ENCODE data around the gene TMCO4. TPM values are rescaled to one million over a fixed set of nuclear protein-coding genes. Genes with fewer than 3 reads are reported as not detected.

Gene TMCO4
- total RNA-seq, 1 donor from 2014 or later: 24.3 TPM

DNA sequence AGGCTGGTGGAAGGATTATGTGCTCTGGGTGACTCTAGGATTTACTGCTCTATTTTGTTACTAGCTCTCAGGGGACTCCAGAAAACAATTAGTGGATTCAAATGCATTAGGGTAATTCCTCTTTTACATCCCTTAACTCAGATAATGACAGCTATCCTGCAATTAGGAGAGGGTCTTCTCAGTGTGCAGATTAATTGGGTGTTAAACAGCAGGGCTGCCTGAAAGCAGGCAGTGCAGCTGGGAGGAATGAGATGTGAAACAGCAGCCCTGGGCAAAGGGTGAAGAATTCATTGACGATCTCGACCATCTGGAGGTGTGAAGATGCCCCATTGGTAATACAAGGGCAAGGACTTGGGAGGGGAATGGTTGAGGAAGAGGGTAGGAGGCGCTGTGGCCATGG, 68.9 kb downstream of the TMCO4 start:
- intact Hi-C loops (cut with DNase I): no loop called here
- Histone ChIP-seq H3K9me3 (no peaks in the 10 kb centered on the region), H3K27ac (no peak overlapping the region), H3K36me3 (peaks cover 8% of the 10 kb centered on the region), H3K27me3 (no peaks in the 10 kb centered on the region), H3K4me3 (no peak overlapping the region), H3K4me1 (no peaks in the 10 kb centered on the region)
- TF ChIP-seq, protein P1, sequence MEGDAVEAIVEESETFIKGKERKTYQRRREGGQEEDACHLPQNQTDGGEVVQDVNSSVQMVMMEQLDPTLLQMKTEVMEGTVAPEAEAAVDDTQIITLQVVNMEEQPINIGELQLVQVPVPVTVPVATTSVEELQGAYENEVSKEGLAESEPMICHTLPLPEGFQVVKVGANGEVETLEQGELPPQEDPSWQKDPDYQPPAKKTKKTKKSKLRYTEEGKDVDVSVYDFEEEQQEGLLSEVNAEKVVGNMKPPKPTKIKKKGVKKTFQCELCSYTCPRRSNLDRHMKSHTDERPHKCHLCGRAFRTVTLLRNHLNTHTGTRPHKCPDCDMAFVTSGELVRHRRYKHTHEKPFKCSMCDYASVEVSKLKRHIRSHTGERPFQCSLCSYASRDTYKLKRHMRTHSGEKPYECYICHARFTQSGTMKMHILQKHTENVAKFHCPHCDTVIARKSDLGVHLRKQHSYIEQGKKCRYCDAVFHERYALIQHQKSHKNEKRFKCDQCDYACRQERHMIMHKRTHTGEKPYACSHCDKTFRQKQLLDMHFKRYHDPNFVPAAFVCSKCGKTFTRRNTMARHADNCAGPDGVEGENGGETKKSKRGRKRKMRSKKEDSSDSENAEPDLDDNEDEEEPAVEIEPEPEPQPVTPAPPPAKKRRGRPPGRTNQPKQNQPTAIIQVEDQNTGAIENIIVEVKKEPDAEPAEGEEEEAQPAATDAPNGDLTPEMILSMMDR (IDR thresholded peaks at IDR 0.05): no peak
- ATAC-seq: no peak
- DNase-seq: no peak

DNA sequence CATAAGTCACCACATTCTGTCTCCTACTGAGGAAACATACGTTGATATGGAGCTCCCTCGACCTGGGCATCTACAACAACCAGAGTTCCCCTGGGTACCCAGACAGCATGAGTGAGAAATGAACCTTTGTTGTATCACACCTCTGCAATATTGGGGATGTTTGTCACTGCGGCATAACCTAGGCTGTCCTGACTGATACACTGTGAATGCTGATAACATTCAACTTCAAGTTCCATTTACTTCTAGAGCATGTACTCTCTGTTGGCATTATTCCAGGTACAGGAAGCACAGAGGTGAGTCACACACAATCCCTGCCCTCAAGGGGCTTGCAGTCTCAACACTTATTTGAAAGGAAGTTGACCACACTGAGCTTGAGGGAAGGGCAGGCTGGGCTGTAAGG, 69.5 kb downstream of the TMCO4 start:
- no peaks in the 10 kb centered on the region for H3K9me3 ChIP-seq
- no peak for ATAC-seq
- TF ChIP-seq, protein P1 (IDR thresholded peaks at IDR 0.05): no peak
- intact Hi-C loops (cut with DNase I): no loop called here
- no peak overlapping the region for H3K4me3 ChIP-seq
- H3K4me1 ChIP-seq: no peaks in the 10 kb centered on the region
- H3K27me3 ChIP-seq: no peaks in the 10 kb centered on the region
- DNase-seq: no peak
- peaks cover 9% of the 10 kb centered on the region for H3K36me3 ChIP-seq
- no peak overlapping the region for H3K27ac ChIP-seq

DNA sequence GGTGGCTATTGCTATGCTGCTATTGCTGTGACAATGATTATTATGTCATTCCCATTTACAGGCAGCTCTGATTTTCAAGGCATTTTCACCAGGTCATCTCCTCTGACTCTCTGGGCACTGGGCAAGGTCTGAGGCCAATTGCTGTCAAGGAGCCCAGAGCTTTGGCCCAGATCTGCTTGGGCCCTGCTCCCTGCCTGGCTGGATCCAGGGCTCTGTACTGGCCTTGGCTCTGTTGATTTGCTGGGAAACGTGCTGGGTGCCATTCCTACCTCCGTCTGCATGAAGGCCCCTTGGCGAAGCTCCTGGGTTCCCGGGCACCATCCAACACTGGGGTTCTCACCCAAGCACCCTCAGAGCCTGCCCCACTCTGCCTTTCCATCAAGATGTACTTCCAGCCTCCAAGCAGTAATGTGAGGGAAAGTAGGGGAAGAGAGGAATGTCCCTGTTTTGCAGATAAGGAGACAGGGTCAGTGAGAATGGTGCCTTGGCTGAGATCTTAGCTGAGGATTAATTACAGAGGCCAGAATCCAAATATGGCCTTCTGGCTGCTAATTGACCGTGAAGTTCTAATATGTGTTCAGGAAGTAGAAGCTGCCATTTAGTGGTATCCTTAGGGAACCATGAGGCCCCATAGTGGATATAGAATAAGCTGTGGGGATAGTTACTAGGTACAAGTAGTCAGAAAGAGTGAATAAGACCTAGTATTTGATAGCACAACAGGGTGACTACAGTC, 71.1 kb downstream of the TMCO4 start:
- intact Hi-C loops (cut with DNase I): no loop called here
- Histone ChIP-seq H3K27me3 (no peaks in the 10 kb centered on the region), H3K9me3 (no peaks in the 10 kb centered on the region), H3K36me3 (peaks cover 14% of the 10 kb centered on the region), H3K4me3 (no peak overlapping the region), H3K27ac (no peak overlapping the region), H3K4me1 (no peaks in the 10 kb centered on the region)
- TF ChIP-seq, protein P1 (IDR thresholded peaks at IDR 0.05): no peak
- DNase-seq: no peak
- no peak for ATAC-seq

DNA sequence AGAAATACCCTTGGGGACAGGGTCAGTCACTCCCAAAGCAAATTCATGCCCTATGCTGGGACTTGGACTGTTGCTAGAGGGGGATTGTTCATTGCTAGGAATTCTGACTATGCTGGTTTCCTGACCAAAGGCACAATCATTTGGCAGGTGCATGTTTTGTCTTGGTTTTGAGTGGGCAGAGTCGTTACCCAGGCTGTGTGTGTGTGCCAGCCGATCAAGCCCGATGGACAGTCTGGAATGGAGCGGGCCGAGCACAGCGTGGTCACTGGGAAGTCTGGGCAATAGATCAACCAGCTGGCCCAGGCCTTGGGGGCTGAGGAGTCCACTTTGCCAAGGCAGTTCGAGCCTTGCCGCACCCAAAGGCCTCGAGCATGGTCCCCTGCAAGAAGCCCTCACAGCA, 74.1 kb downstream of the TMCO4 start:
- H3K4me1 ChIP-seq: no peaks in the 10 kb centered on the region
- DNase-seq: no peak
- no peak for ATAC-seq
- H3K36me3 ChIP-seq: peaks cover 14% of the 10 kb centered on the region
- no peak overlapping the region for H3K4me3 ChIP-seq
- intact Hi-C loops (cut with DNase I): no loop called here
- H3K27ac ChIP-seq: no peak overlapping the region
- no peaks in the 10 kb centered on the region for H3K27me3 ChIP-seq
- TF ChIP-seq, protein P1 (IDR thresholded peaks at IDR 0.05): no peak
- no peaks in the 10 kb centered on the region for H3K9me3 ChIP-seq

DNA sequence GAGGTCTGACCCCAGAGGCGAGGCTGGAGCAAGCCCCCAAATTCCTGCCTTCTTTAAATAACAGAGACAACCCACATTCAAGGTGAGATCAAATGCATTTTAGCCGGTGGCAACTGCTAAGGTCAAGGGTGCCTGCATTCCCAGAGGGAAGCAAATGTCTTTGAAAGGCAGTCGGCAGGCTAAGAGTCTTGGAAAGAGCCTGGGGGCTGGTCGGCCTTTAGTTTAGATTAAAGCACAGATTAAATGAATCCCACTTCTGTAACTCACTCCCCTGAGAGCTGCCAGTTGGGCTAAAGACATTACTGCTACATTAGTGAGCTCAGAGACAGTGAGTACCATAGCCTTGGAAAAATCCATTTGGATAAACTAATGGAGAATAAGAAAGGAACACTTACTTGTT, 75.8 kb downstream of the TMCO4 start:
- Histone ChIP-seq H3K36me3 (peaks cover 14% of the 10 kb centered on the region), H3K9me3 (no peaks in the 10 kb centered on the region), H3K27ac (no peak overlapping the region), H3K4me3 (no peak overlapping the region), H3K4me1 (no peaks in the 10 kb centered on the region), H3K27me3 (no peaks in the 10 kb centered on the region)
- DNase-seq (no peak), ATAC-seq (no peak)
- intact Hi-C loops (cut with DNase I): no loop called here
- TF ChIP-seq, protein P1 (IDR thresholded peaks at IDR 0.05): no peak

DNA sequence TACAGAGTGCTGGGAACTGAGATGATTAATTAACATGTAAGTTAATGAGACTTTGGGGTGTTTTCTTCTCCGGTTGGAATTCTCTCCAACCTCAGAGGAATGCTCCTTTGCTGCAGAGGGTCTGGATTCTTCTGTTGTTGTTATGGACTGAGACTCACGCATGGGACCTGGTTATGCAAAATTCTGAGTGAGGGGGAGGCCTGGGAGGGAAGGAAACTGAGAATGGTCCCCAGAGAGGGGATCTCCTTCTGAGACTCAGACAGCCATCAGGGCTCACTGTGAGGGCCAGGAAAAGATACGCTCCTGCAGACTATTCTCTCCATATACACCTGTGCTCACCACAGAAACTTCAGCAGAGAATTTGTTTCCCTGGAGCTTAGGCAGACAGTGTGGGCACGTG, 78.7 kb downstream of the TMCO4 start:
- no peak overlapping the region for H3K27ac ChIP-seq
- ATAC-seq (no peak), DNase-seq (no peak)
- no peaks in the 10 kb centered on the region for H3K27me3 ChIP-seq
- H3K36me3 ChIP-seq: peaks cover 5% of the 10 kb centered on the region
- TF ChIP-seq, protein P1 (IDR thresholded peaks at IDR 0.05): no peak
- no peaks in the 10 kb centered on the region for H3K4me1 ChIP-seq
- no peak overlapping the region for H3K4me3 ChIP-seq
- no peaks in the 10 kb centered on the region for H3K9me3 ChIP-seq
- intact Hi-C loops (cut with DNase I): no loop called here
